ENCODE results near the gene CCT5.

The CCT5 gene

GRCh38 chr5:10243660-10244240 is 6.3 kb upstream of the CCT5 start:
- TF ChIP-seq ZNF600 (tag by site-specific recombination; IDR thresholded peaks at IDR 0.05) = 0 out of 2 replicates have a peak, but pooled peaks have one; percentile 22
- no peak for TF ChIP-seq GLIS2 (tag by site-specific recombination; IDR thresholded peaks at IDR 0.05)
- peak; percentile 80 for TF ChIP-seq PRDM1 (tag by site-specific recombination; IDR thresholded peaks at IDR 0.05)
- CTCF ChIA-PET = no interaction called here

GRCh38 chr5:10244342-10244944 is 5.6 kb upstream of the CCT5 start:
- CTCF ChIA-PET = interaction anchor here (0.6 kb wide), 1 partner anchor 19 kb away, joined by 5 read pairs; no protein-coding TSS in a partner anchor
- no peaks in the 10 kb centered on the region; a peak in 1 of 3 replicates for H3K36me3 ChIP-seq (ENCODE audit: control insufficient read depth in 2 of 2, insufficient read depth in 1 of 2, low read length in 2 of 2)
- H3K4me3 ChIP-seq (ENCODE audit: low read depth, low read length) = no peak overlapping the region
- no peak overlapping the region for H3K27ac ChIP-seq (ENCODE audit: extremely low read depth, low read depth, low read length)
- no peaks in the 10 kb centered on the region for H3K9me3 ChIP-seq (ENCODE audit: control insufficient read depth, insufficient read depth, low read depth, low read length)
- H3K4me1 ChIP-seq (ENCODE audit: control insufficient read depth, insufficient read depth, low read length) = peaks cover 6% of the 10 kb centered on the region
- POLR2A ChIA-PET = no interaction called here
- peak; percentile 47; the same call in 1 of the 2 replicates for TF ChIP-seq ZXDB (tag by site-specific recombination; IDR thresholded peaks at IDR 0.05)
- TF ChIP-seq ZNF311 (tag by site-specific recombination; IDR thresholded peaks at IDR 0.05; ENCODE audit: borderline replicate concordance) = no peak
- TF ChIP-seq SETDB1 (IDR thresholded peaks at IDR 0.05; ENCODE audit: insufficient read length, low read length) = peak; percentile 42
- TF ChIP-seq PRDM6 (tag by site-specific recombination; IDR thresholded peaks at IDR 0.05) = peak; percentile 35; the same call in 1 of the 2 replicates
- TF ChIP-seq ZNF580 (tag by site-specific recombination; IDR thresholded peaks at IDR 0.05) = peak; percentile 59; the same call in 1 of the 2 replicates
- no peak for TF ChIP-seq ZNF366 (tag by site-specific recombination; conservative IDR thresholded peaks at IDR 0.05)
- 0 out of 2 replicates have a peak, but pooled peaks have one; percentile 14 for TF ChIP-seq TRIM28 (IDR thresholded peaks at IDR 0.05; ENCODE audit: borderline replicate concordance, low read length)
- peak; percentile 94 for TF ChIP-seq ZNF121 (tag by site-specific recombination; IDR thresholded peaks at IDR 0.05)

More at GRCh38 chr5:10243660-10244240, 6.3 kb upstream of the CCT5 start:
- H3K4me1 ChIP-seq (ENCODE audit: control insufficient read depth, insufficient read depth, low read length) = peaks cover 4% of the 10 kb centered on the region
- H3K4me3 ChIP-seq (ENCODE audit: low read depth, low read length) = no peak overlapping the region
- H3K27ac ChIP-seq (ENCODE audit: extremely low read depth, low read depth, low read length) = no peak overlapping the region
- POLR2A ChIA-PET = no interaction called here
- H3K36me3 ChIP-seq (ENCODE audit: control insufficient read depth in 2 of 2, insufficient read depth in 1 of 2, low read length in 2 of 2) = peaks cover 0 to 3% of the 10 kb centered on the region in 2 experiments
- no peaks in the 10 kb centered on the region for H3K9me3 ChIP-seq (ENCODE audit: control insufficient read depth, insufficient read depth, low read depth, low read length)

- ChIA-PET CTCF (interaction anchor here (0.6 kb wide), 1 partner anchor 177 kb away, joined by 3 read pairs; no protein-coding TSS in a partner anchor), POLR2A (no interaction called here)
- Histone ChIP-seq H3K9me3 (ENCODE audit: control insufficient read depth, insufficient read depth, low read depth, low read length) (no peaks in the 10 kb centered on the region), H3K36me3 (ENCODE audit: control insufficient read depth in 2 of 2, insufficient read depth in 1 of 2, low read length in 2 of 2) (peaks cover 0 to 10% of the 10 kb centered on the region in 2 experiments; a peak in 1 of 3 replicates), H3K27ac (ENCODE audit: extremely low read depth, low read depth, low read length) (no peak overlapping the region), H3K4me3 (ENCODE audit: low read depth, low read length) (no peak overlapping the region), H3K4me1 (ENCODE audit: control insufficient read depth, insufficient read depth, low read length) (peaks cover 9% of the 10 kb centered on the region)
- TF ChIP-seq ZNF266 (tag by site-specific recombination; IDR thresholded peaks at IDR 0.05; ENCODE audit: low read depth) (no peak), ZNF610 (tag by site-specific recombination; IDR thresholded peaks at IDR 0.05; ENCODE audit: borderline replicate concordance) (no peak), ZNF133 (tag by site-specific recombination; IDR thresholded peaks at IDR 0.05) (no peak), KLF16 (tag by site-specific recombination; IDR thresholded peaks at IDR 0.05) (no peak), ZNF140 (tag by site-specific recombination; IDR thresholded peaks at IDR 0.05) (no peak), ZNF335 (tag by site-specific recombination; conservative IDR thresholded peaks at IDR 0.05) (no peak)
Measured at GRCh38 chr5:10246761-10247160, 3.3 kb upstream of the CCT5 start.
